HG03432 (cell line): ENCODE measurements around the gene TUBA3C.
"Not testable (repeated sequence)": the region's sequence is repeated elsewhere in the genome, so short reads cannot be mapped to it uniquely, and the experiment has no call there.

Experiments
- ATAC-seq: cut with Tn5 transposase; IDR thresholded peaks from one replicate; pipeline ENCODE4 v1.9.1; 2021; ENCODE audit warnings: mild to moderate bottlenecking, moderate library complexity; ENCODE audit not compliant: unreplicated experiment

Gene TUBA3C

DNA sequence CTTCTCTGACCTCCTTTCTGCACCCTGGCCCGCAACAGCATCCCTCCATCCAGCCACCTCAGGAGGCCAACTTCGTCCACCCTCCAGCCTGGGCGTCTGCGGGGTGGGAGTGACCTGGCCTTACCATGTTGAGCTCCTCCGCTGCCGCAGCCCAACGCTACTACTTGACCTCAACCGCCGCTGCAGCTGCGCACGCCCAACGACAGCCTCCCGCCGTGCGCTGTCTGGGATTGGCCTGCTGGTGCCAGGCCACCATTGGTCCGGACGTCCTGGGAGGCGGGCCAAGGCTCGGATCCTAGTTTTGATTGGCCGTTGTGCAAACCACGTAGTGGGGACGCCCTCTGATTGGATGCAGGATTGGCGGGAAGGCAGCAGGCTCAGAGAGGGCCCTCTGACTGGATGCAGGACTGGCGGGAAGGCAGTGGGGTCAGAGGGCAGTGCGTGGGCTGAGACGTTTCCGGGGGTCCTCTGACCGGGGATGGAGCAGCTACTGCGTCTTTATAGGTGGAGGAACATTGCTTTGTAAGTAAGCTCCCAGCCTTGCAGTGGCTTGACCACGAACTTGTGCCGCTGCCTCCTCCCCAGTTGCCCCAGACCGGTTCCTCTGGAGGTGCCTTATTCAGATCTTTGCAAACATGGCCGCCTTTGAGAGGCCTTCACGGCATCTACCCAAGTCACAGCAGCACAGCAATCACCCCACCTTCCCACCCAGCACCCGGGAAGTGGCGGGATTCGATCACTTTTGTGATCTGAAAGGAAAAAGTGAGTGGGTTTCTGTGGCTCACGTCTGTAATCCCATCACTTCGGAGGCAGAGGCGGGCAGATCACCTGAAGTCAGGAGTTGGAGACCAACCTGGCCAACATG is at the start of gene TUBA3C:
Gene TUBA3C, minus strand, starts transcription at position 204 of the 865 bp plus-strand sequence. Its CDS starts 77 bp downstream, at position 127.
- ATAC-seq: no peak

DNA sequence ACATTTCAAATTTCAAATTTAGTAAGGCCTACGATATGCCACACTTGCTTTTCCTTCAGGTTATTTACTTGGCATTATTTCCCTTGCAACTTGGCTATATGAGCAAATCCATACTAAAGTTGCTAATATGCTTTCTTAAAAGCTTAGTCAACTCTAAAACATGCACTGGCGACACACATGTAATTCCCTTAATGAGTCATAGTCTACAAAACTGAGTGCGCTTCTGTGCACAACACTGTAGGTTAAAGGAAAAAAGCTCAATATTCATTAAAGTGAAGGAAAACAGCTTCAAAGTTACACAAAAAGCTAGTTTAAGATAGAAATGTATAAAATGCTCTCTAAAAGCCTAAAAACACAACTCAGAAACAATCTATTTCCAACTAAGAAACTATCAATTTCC is 25.8 kb upstream of the TUBA3C start:
- ATAC-seq: not testable (repeated sequence)

DNA sequence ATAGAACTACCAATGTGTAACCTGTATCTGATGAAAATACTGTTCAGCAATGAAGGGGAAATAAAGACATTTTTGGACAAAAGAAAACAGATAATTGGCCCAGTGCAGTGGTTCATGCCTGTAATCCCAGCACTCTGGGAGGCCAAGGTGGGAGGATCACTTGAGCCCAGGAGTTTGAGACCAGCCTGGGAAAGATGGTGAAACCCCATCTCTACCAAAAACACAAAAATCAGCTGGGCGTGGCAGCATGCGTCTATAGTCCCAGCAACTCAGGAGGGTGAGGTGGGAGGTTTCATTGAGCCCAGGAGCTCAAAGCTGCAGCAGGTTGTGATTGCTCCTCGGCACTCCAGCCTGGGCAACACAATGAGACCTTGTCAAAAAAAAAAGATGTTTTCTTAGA is 11.0 kb upstream of the TUBA3C start:
- ATAC-seq: not testable (repeated sequence)

DNA sequence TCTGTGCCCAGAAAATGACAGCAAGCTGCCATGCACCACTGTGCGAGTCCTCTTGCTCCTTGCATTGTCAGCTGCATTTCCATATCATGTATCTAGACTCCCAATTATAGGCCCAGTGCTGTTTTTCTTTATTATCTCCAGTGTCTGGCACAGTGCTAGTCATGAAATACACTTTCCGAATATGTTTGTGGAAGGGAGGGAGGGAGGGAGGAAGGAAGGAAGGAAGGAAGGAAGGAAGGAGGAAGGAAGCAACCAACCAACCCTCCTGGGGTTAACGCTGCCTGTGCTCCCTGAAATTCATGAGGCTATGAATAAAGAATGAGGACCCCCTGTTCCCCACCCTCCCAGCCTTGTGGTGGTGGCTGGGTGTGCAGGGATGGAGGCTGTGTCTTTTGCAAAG is 8.3 kb upstream of the TUBA3C start:
- not testable (repeated sequence) for ATAC-seq

DNA sequence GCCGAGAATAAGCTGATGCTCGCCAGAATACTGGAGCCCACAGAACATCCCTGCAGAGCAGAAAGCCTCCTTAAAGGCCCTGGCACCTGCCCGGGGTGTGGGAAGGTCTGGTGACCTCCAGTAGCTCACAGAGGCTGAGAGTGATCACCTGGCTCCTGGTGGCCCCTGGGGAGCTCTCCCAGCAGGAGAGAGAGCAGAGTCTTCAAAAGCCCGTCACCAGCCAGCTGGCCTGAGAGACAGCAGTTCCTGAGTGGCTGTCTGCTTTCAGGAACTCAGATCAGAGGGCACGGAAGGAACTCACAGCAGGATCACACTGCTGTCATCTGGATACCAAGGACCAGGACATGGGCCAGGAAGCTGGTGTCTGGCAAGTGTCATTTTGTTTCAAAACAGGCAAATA is 7.7 kb upstream of the TUBA3C start:
- not testable (repeated sequence) for ATAC-seq

DNA sequence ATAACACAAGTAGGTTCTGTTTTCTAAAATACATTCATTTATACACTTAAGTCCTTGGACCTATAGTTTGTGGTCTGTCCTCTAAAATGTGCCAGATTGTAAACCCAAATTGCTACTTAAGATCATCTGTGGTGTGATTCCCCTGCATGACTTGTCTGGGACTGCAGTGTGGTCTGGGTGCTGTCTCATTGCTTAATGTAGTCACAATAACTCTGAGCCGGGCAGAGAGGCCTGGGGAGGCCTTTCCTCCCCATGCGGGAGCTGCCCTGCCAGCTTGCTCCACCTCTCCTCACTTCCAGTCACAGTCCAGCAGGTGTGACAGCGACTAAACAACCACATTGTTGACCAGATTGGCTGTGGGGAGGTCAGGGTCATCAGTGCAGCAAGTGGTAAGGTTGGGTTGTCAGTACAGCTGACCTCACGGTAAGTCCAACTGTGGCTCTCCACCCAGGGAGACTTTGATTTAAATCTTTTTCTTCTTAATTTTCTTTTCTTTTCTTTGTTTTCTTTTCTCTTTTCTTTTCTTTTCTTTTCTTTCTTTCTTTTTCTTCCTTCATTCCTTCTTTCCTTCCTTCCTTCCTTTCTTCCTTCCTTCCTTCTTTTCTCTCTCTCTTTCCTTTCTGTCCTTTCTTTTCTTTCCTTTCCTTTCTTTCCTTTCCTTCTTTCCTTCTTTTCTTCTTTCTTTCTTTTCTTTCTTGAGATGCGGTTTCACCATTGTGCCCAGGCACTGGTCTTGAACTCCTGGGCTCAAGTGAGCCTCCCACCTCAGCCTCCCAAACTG is 4.4 kb upstream of the TUBA3C start:
- peak; percentile 54 for ATAC-seq

DNA sequence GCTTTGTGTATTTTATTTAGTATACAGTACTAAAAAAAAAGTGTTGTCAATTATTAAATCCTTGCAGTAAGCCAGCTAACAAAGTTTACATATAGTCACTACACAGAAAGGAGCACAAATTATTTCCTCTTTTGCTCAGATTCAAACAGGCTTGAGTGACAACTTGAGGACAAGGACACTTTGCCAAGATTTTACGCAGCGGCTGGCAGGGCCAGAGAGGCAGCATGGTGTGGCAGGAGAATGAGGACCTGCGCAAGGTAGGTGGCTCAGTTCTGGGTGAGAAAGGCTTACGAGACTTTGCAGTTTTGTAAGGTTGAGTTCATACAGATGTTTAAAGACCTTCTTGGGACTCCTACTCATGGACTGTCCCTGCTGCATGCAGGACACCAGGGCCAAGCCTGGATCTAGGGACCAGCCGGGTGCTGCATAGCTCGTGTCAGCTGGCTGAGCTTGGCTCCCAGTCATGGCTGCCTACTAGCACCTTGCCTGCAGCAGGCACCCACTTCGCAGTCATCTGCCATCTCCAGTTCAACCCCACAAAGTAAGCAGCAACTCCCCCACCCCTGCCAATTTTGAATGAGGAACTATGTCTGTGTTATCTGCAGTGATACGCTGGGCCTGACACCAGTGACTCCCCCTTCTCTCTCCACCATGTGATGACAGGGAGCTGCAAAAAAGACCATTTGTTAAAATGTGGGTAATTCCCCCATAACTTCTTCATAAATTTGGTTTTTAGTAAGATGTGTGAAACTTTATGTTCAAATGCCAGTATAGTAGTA is 3.7 kb upstream of the TUBA3C start:
- ATAC-seq: peak; percentile 39

DNA sequence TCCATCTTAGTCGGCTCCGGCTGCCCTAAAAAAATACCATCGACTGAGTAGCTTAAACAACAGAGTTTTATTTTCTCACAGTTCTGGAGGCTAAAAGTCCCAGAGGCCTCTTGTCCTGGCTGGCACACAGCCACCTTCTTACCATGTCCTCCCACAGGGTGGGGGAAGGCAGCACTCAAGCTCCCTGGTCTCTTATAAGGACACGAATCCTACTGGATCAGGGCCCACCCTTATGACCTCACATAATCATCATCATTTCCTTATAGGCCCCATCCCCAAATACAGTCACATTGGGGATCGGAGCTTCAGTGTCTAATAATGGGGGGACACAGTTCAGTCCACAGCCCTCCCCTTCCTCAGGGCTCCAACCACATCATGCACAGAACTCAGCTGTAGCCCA is 2.6 kb upstream of the TUBA3C start:
- no peak for ATAC-seq

DNA sequence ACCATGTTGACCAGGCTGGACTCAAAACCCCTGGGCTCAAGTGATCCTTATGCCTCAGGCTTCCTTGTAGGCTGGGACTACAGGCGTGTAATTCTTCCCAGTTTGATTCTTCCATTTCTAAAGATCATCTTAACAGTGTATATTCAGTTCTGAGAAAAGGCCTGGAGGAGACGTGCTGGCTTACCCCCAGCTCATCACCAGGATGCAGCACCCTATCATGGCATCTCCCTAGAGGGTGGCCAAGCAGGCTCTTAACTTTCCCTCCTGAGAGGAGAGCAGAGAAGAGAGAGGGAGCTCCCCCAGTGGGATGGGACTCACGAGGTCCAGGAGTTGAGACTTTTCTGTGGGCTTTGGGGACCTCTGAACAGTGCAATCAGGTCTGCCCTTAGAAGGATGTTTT is 2.1 kb upstream of the TUBA3C start:
- ATAC-seq: no peak

DNA sequence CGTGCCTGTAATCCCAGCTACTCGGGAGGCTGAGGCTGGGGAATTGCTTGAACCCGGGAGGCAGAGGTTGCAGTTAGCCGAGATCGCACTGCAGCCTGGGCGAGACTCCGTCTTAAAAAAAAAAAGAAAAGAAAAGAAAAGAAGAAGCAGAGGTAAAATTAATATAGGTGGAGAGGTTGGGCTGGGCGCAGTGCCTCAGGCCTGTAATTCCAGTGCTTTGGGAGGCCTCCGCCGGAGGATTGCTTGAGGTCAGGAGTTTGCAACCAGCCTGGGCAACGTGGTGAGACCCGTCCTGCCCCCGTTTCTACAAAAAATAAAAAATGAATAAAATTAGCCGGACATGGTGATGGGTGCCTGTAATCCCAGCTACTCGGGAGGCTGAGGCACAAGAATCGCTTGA is 912 bp upstream of the TUBA3C start:
- no peak for ATAC-seq

DNA sequence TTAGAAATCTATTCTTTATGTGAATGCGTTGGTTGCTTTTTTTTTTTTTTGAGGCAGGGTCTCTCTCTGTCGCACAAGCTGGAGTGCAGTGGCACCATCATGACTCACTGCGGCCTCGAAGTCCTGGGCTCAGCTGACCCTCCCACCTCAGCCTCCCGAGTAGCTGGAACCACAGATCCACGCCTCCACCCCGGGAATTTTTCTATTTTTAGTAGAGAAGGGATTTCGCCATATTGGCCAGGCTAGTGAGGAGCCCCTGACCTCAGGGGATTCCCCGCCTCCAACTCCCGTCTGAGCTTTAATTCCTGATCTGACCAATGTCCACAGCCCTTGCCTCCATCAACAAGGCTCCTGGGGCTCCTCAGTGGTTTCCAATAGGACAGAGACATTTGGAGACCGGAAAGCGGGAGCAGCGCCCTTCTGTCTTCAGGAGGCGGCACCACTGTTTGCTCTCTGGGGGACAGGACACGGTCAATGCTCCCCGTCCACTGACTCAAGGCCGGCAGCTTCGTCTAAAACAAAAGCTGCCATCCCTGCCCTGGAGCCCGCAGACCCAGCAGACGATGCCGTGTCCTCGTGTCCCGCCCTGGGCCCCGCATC is 503 bp downstream of the TUBA3C start:
- no peak for ATAC-seq

DNA sequence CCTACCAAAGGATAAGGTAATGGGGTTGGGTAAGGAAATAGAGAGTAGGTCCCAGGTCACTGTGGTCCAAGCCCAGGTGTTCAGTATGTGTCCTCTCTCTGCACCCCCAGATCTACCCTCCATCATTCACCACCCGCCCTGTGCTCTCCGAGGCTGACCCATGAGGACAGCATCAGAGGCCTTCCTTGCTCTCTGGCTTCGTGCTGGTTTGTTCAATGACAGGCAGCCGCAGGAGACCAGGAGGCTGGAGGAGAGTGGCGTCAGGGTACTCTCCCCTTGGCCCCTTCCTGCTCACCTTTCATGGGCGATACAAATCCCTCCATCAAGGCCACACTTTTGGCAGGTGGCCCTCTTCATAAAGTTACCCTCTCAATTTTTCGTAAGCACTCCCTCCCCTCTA is 1.7 kb downstream of the TUBA3C start:
- ATAC-seq: no peak

DNA sequence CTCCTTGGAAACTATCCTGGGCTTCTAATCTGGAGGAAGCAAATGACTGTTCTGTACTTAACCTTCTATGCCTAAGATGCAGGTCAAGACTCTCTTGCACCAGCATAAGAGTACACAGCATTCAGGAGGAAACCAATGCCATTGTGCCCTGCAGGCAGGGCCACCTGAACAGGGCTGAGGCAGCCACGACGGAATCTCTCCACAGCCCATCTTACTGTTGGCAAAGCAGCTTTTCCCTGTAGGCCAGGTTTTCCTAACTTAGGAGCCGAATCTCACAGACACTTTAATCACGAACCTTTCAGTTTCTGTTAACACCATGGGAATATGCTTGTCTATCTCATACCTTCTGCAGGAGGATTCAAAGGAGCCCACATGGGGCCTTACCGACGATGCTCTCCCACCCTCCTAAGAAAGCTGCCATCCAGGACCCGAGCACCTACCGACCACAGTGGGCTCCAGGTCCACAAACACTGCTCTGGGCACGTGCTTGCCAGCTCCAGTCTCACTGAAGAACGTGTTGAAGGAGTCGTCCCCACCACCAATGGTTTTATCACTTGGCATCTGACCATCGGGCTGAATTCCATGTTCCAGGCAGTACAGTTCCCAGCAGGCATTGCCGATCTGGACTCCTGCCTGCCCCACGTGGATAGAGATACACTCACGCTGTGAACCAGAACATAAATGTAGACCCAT is 2.6 kb downstream of the TUBA3C start:
- ATAC-seq: no peak

DNA sequence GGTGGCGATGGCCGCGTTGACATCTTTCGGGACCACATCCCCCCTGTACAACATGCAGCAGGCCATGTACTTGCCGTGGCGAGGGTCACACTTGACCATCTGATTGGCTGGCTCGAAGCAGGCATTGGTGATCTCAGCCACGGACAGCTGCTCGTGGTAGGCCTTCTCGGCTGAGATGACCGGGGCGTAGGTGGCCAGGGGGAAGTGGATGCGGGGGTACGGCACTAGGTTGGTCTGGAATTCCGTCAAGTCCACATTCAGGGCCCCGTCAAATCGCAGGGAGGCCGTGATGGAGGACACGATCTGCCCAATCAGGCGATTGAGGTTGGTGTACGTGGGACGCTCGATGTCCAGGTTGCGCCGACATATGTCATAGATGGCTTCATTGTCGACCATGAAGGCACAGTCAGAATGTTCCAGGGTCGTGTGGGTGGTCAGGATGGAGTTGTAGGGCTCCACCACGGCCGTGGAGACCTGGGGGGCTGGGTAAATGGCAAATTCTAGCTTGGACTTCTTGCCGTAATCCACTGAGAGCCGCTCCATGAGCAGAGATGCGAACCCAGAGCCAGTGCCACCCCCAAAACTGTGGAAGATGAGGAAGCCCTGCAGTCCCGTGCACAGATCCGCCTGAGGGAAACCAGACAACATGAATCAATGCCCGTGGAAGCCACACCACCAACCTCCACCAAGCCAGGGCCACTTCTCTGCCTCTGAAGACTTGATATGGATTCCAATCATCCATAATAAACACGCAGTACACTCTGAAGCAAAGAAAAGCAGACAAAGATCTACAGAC is 4.4 kb downstream of the TUBA3C start:
- not testable (repeated sequence) for ATAC-seq

DNA sequence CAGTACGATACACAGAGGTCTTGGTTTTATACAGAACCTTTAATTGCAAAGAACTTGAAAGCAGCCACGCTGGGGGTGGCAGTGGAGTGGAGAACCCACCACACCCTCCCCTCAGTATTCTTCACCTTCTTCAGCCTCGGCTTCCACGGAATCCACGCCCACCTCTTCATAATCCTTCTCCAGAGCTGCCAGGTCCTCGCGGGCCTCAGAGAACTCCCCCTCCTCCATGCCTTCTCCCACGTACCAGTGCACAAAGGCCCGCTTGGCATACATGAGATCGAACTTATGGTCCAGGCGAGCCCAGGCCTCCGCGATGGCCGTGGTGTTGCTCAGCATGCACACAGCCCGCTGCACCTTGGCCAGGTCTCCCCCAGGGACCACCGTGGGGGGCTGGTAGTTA is 7.9 kb downstream of the TUBA3C start:
- no peak for ATAC-seq

DNA sequence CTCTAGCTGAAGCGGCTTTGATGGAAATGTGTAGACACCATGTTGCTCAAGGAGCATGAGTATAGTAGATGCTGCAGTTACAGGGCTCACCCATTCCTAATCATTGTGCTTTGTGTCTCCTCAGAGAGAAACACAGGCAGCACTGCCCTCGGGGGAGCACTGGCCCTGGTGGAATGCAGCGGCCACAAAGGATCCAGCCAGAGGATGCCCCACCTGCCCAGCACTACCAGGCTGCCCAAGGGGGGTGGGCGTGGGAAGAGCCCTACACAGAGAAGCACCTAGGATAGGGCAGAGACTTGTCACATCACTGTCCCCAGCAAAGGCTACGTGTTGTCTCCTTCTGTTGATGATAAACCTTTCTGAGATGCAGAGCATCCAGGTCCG is 9.0 kb downstream of the TUBA3C start:
- ATAC-seq: no peak

DNA sequence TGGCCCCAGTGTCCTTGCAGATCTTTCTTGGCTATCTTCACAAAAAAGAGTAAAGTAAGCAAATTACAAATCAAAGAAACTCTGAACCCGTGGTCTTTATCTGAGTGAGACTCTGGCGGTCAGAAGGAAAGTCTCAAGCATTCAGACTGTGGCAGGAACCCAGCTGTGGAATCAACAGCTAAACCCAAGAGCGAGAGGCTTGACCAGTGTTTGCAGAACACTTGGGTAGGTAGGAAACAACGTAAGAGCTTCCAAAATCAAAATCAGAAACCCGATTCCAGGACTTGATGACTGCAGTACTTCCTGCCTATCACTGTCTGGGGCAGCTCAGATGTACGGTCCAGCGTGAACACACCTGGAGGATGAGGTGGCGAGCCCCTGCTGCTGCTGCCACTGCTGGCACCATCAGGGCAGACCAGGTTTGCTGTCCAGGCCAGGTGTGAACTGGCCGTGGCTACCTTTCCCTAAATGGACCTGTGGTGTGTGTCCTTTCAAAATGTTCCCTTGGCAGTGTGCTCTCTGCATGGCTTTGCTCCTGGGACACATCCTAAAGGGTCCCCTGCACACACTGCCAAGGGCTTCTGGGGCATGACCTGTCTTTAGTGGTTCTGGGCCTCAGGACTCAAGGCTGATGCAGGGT is 9.5 kb downstream of the TUBA3C start:
- no peak for ATAC-seq

DNA sequence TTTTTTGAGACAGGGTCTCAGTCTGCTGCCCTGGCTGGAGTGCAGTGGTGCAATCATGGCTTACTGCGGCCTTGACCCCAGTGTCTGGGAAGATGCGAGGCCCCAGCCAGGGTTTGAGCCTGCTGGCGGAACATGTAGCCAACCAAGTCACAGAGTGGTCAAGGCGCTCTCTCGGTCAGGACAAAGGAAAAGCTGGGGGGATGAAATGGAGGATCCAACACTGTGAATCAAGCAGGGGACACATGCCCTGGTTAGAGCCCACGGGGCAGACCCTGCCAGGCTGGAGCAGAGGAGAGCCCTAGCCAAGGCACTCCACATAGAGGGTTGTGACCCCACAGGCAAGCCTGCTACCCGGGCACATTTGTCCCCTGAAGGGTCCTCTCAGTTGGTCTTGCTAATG is 10.1 kb downstream of the TUBA3C start:
- no peak for ATAC-seq

DNA sequence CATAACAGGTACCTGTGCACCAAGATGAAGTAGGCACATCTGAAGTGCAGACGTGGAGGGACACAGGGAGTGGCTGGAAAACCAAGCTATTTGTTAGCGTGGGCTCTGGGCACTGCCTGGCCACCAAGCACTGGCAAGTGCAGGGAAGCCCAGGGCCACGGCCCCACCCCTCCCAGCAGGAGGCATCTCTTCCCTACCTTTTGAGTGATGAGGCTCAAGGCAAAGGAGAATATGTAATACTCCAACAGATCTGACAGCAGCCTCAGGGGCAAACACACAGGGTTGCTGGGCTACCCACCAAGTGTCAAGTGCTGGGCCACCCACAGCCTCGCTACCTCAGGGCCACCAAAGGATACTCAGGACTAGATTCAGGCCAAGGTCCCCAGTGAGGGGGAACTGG is 11.6 kb downstream of the TUBA3C start:
- ATAC-seq: no peak
